ENCODE results near the gene DOCK7.

DOCK7 gene

GRCh38 chr1:62492521-62492920, 195.7 kb downstream of the DOCK7 start:
- no peak overlapping the region for H3K27ac Mint-ChIP-seq
- H3K36me3 Mint-ChIP-seq = peaks cover 24% of the 10 kb centered on the region
- H3K4me3 Mint-ChIP-seq = no peak overlapping the region
- H3K4me1 Mint-ChIP-seq = no peaks in the 10 kb centered on the region
- DNase-seq (ENCODE audit: low spot score in 2 of 2) (no peak), ATAC-seq (no peak)
- H3K9me3 Mint-ChIP-seq = no peaks in the 10 kb centered on the region

- ATAC-seq = no peak
Observed at GRCh38 chr1:62487956-62488355, 200.2 kb downstream of the DOCK7 start.

GRCh38 chr1:62484824-62485468, 203.2 kb downstream of the DOCK7 start:
- Mint-ChIP-seq H3K4me3 (no peak overlapping the region), H3K27ac (no peak overlapping the region), H3K9me3 (no peaks in the 10 kb centered on the region), H3K36me3 (peaks cover 8% of the 10 kb centered on the region), H3K4me1 (no peaks in the 10 kb centered on the region)
- DNase-seq (ENCODE audit: low spot score in 2 of 2) (no peak), ATAC-seq (no peak)

More at GRCh38 chr1:62487956-62488355, 200.2 kb downstream of the DOCK7 start:
- Mint-ChIP-seq H3K4me1 (no peaks in the 10 kb centered on the region), H3K27ac (no peak overlapping the region), H3K4me3 (no peak overlapping the region), H3K9me3 (no peaks in the 10 kb centered on the region), H3K36me3 (peaks cover 24% of the 10 kb centered on the region)
- DNase-seq (ENCODE audit: low spot score in 2 of 2) = no peak

- H3K36me3 Mint-ChIP-seq = no peaks in the 10 kb centered on the region
- H3K9me3 Mint-ChIP-seq = no peaks in the 10 kb centered on the region
- no peaks in the 10 kb centered on the region for H3K4me1 Mint-ChIP-seq
- DNase-seq (ENCODE audit: low spot score in 2 of 2) (no peak), ATAC-seq (no peak)
- H3K4me3 Mint-ChIP-seq = no peak overlapping the region
- H3K27ac Mint-ChIP-seq = no peak overlapping the region
Observed at GRCh38 chr1:62481681-62482080, 206.5 kb downstream of the DOCK7 start.

GRCh38 chr1:62476525-62477219, 211.5 kb downstream of the DOCK7 start:
- no peaks in the 10 kb centered on the region for H3K4me1 Mint-ChIP-seq
- no peak for DNase-seq (ENCODE audit: low spot score in 2 of 2)
- H3K4me3 Mint-ChIP-seq = no peak overlapping the region
- ATAC-seq = no peak
- no peak overlapping the region for H3K27ac Mint-ChIP-seq
- peaks cover 21% of the 10 kb centered on the region for H3K36me3 Mint-ChIP-seq
- no peaks in the 10 kb centered on the region for H3K9me3 Mint-ChIP-seq

- no peaks in the 10 kb centered on the region for H3K4me1 Mint-ChIP-seq
- no peak for ATAC-seq
- H3K36me3 Mint-ChIP-seq = peaks cover 6% of the 10 kb centered on the region
- no peak overlapping the region for H3K4me3 Mint-ChIP-seq
- no peak overlapping the region for H3K27ac Mint-ChIP-seq
- no peaks in the 10 kb centered on the region for H3K9me3 Mint-ChIP-seq
- DNase-seq (ENCODE audit: low spot score in 2 of 2) = no peak
Observed at GRCh38 chr1:62467092-62467491, 221.1 kb downstream of the DOCK7 start.

- peak; percentile 57 for ATAC-seq
- Mint-ChIP-seq H3K27ac (no peak overlapping the region), H3K4me3 (no peak overlapping the region), H3K9me3 (no peaks in the 10 kb centered on the region), H3K4me1 (no peaks in the 10 kb centered on the region), H3K36me3 (no peaks in the 10 kb centered on the region)
- no peak for DNase-seq (ENCODE audit: low spot score in 2 of 2)
Observed at GRCh38 chr1:62462370-62462769, 225.8 kb downstream of the DOCK7 start.

GRCh38 chr1:62457955-62458354, 230.2 kb downstream of the DOCK7 start:
- no peak for DNase-seq (ENCODE audit: low spot score in 2 of 2)
- Mint-ChIP-seq H3K4me1 (no peaks in the 10 kb centered on the region), H3K36me3 (peaks cover 25% of the 10 kb centered on the region), H3K4me3 (no peak overlapping the region), H3K9me3 (no peaks in the 10 kb centered on the region), H3K27ac (no peak overlapping the region)
- no peak for ATAC-seq

GRCh38 chr1:62452951-62453350, 235.2 kb downstream of the DOCK7 start:
- DNase-seq (ENCODE audit: low spot score in 2 of 2) (no peak), ATAC-seq (peak; percentile 50)
- Mint-ChIP-seq H3K36me3 (peaks cover 75% of the 10 kb centered on the region), H3K27ac (no peak overlapping the region), H3K4me1 (peaks cover 15% of the 10 kb centered on the region), H3K9me3 (no peaks in the 10 kb centered on the region), H3K4me3 (no peak overlapping the region)

GRCh38 chr1:62450301-62450700, 237.9 kb downstream of the DOCK7 start:
- no peak overlapping the region for H3K27ac Mint-ChIP-seq
- ATAC-seq (no peak), DNase-seq (ENCODE audit: low spot score in 2 of 2) (no peak)
- no peaks in the 10 kb centered on the region for H3K9me3 Mint-ChIP-seq
- peaks cover 100% of the 10 kb centered on the region for H3K36me3 Mint-ChIP-seq
- peaks cover 15% of the 10 kb centered on the region for H3K4me1 Mint-ChIP-seq
- H3K4me3 Mint-ChIP-seq = no peak overlapping the region

- Mint-ChIP-seq H3K9me3 (no peaks in the 10 kb centered on the region), H3K27ac (peak overlapping the region; percentile 71), H3K36me3 (peaks cover 100% of the 10 kb centered on the region), H3K4me1 (peaks cover 15% of the 10 kb centered on the region), H3K4me3 (no peak overlapping the region)
- no peak for DNase-seq (ENCODE audit: low spot score in 2 of 2)
- peak; percentile 65 for ATAC-seq
Observed at GRCh38 chr1:62448221-62448933, 239.8 kb downstream of the DOCK7 start.

GRCh38 chr1:62444701-62445100, 243.5 kb downstream of the DOCK7 start:
- Mint-ChIP-seq H3K4me3 (no peak overlapping the region), H3K9me3 (no peaks in the 10 kb centered on the region), H3K27ac (no peak overlapping the region), H3K4me1 (peaks cover 14% of the 10 kb centered on the region), H3K36me3 (peaks cover 100% of the 10 kb centered on the region)
- ATAC-seq (no peak), DNase-seq (ENCODE audit: low spot score in 2 of 2) (no peak)

- H3K27ac Mint-ChIP-seq = peak overlapping the region; percentile 32
- DNase-seq (ENCODE audit: low spot score in 2 of 2) (no peak), ATAC-seq (no peak)
- peaks cover 82% of the 10 kb centered on the region for H3K36me3 Mint-ChIP-seq
- H3K9me3 Mint-ChIP-seq = peaks cover 2% of the 10 kb centered on the region
- peak overlapping the region; percentile 85 for H3K4me3 Mint-ChIP-seq
- peaks cover 19% of the 10 kb centered on the region for H3K4me1 Mint-ChIP-seq
Observed at GRCh38 chr1:62439652-62440371, 248.4 kb downstream of the DOCK7 start.

- no peak for ATAC-seq
- Mint-ChIP-seq H3K36me3 (peaks cover 65% of the 10 kb centered on the region), H3K27ac (peak overlapping the region; percentile 98), H3K9me3 (peaks cover 2% of the 10 kb centered on the region), H3K4me1 (peaks cover 19% of the 10 kb centered on the region), H3K4me3 (peak overlapping the region; percentile 85)
- no peak for DNase-seq (ENCODE audit: low spot score in 2 of 2)
Observed at GRCh38 chr1:62438163-62438562, 250.0 kb downstream of the DOCK7 start.

- H3K36me3 Mint-ChIP-seq = peaks cover 58% of the 10 kb centered on the region
- H3K4me1 Mint-ChIP-seq = peaks cover 19% of the 10 kb centered on the region
- H3K4me3 Mint-ChIP-seq = peak overlapping the region; percentile 85
- DNase-seq (ENCODE audit: low spot score in 2 of 2) (peak in 1 of 2 donors; percentile 28), ATAC-seq (no peak)
- H3K27ac Mint-ChIP-seq = peak overlapping the region; percentile 98
- peaks cover 2% of the 10 kb centered on the region for H3K9me3 Mint-ChIP-seq
Observed at GRCh38 chr1:62437273-62437940, 250.8 kb downstream of the DOCK7 start.
